Body of pancreas (tissue), 4 donors: ENCODE measurements around the gene GADD45B. TPM values are rescaled to one million over a fixed set of nuclear protein-coding genes. Genes with fewer than 3 reads are reported as not detected.
"Not testable (repeated sequence)": the region's sequence is repeated elsewhere in the genome, so short reads cannot be mapped to it uniquely, and the experiment has no call there.

Experiments used
- ATAC-seq: fragments of 150-250 bp; one replicate; pipeline ENCODE4 v1.9.1; 2016
- DNase-seq, 4 donors: peaks; one replicate each; pipeline ENCODE4 v3.0.0-alpha.2; 2019
- H3K27ac ChIP-seq, 4 donors: fragments of 200-600 bp; sonication (generic); 1 replicate in 3 of 4; 2 replicates in 1 of 4; pipeline versions ENCODE4 v1.5.1 to v1.6.1; 2016 to 2019; ENCODE audit warnings: mild to moderate bottlenecking in 1 of 4, mixed read lengths in 1 of 4, moderate library complexity in 1 of 4
- H3K27me3 ChIP-seq, 2 donors: fragments of 200-600 bp; sonication (generic); one replicate each; pipeline ENCODE4 v1.6.0; 2016; ENCODE audit warnings: mild to moderate bottlenecking in 1 of 2
- H3K36me3 ChIP-seq, 2 donors: fragments of 200-600 bp; sonication (generic); replicated peaks in 1 of 2; 2 replicates each; pipeline ENCODE4 v1.5.1; 2016; ENCODE audit warnings: low read depth in 2 of 2; ENCODE audit not compliant: insufficient read depth in 1 of 2
- H3K4me1 ChIP-seq: fragments of 200-600 bp; sonication (generic); one replicate; pipeline ENCODE4 v1.6.0; 2016
- H3K4me3 ChIP-seq, 2 donors: fragments of 200-600 bp; sonication (generic); 1 replicate in 1 of 2; 2 replicates in 1 of 2; pipeline ENCODE4 v1.5.1; 2016 to 2019
- H3K9me3 ChIP-seq, 3 donors: fragments of 200-600 bp; sonication (generic); 1 replicate in 2 of 3; 2 replicates in 1 of 3; pipeline ENCODE4 v1.5.1; 2016
- POLR2A ChIP-seq, 3 donors: fragments of 450-650 bp; IDR thresholded peaks; one replicate each; pipeline ENCODE4 v1.6.1; 2016; ENCODE audit warnings: antibody characterized with exemption in 3 of 3, mild to moderate bottlenecking in 2 of 3
- WGBS, 2 donors: methylation state at CpG; one replicate each; pipeline ENCODE4 v1.1.5; 2017; 5-methylcytosine and 5-hydroxymethylcytosine counted together
- intact Hi-C: fragments of 100-400 bp; cut with DNase I; formaldehyde crosslinking; loops from one replicate; pipeline ENCODE4 v1.15.1; 2023
- total RNA-seq, 2 donors: library from RNA; depleted of rRNA; stranded (reverse); fragments of >200 nt; gene quantifications; one replicate each; pipeline ENCODE4 v1.1.0, GENCODE V29; 2016
- TF ChIP-seq, protein P1 (sequence below), 7 experiments: fragments of 450-650 bp in 4 of 7; fragments of 200-600 bp in 3 of 7; sonication (generic) in 3 of 7; IDR thresholded peaks; one replicate each; pipeline ENCODE4 v1.5.1; 2016 to 2019; ENCODE audit warnings: antibody characterized with exemption in 7 of 7

Gene GADD45B
- total RNA-seq, 2 donors from 2014 or later: 68.0 to 84.7 TPM

DNA sequence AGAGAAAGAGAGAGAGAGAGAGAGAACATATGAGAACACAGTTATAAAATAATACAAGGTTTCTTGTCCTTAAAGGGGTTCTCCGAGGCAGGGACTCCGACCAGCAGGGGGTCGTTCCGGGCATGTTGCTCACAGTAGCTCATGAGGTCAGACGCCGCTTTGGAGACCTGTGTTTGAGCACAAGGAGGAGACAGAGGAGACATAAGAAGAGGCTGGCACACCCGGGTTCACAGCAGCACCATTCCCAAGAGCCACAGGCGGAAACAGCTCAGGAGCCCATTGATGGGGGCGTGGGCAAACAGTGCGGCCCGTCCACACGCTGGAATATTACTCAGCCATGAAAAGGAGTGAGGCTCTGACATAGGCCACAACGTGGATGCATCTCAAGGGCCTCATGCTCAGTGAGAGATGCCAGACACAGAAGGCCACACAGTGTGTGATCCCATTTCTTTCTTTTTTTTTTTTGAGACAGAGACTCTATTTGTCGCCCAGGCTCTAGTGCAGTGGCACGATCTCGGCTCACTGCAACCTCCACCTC lies 39.1 kb downstream of the GADD45B start:
- no peaks in the 10 kb centered on the region for H3K36me3 ChIP-seq
- no peak overlapping the region for H3K4me3 ChIP-seq
- no peaks in the 10 kb centered on the region for H3K9me3 ChIP-seq
- DNase-seq (no peak), ATAC-seq (no peak)
- intact Hi-C loops: no loop called here
- 90 to 92% methylated on average over 15 to 16 of the region's 16 CpGs for WGBS, 2 donors
- TF ChIP-seq POLR2A (IDR thresholded peaks at IDR 0.05): no peak
- TF ChIP-seq, protein P1, sequence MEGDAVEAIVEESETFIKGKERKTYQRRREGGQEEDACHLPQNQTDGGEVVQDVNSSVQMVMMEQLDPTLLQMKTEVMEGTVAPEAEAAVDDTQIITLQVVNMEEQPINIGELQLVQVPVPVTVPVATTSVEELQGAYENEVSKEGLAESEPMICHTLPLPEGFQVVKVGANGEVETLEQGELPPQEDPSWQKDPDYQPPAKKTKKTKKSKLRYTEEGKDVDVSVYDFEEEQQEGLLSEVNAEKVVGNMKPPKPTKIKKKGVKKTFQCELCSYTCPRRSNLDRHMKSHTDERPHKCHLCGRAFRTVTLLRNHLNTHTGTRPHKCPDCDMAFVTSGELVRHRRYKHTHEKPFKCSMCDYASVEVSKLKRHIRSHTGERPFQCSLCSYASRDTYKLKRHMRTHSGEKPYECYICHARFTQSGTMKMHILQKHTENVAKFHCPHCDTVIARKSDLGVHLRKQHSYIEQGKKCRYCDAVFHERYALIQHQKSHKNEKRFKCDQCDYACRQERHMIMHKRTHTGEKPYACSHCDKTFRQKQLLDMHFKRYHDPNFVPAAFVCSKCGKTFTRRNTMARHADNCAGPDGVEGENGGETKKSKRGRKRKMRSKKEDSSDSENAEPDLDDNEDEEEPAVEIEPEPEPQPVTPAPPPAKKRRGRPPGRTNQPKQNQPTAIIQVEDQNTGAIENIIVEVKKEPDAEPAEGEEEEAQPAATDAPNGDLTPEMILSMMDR (IDR thresholded peaks at IDR 0.05): no peak
- H3K4me1 ChIP-seq: no peaks in the 10 kb centered on the region
- H3K27me3 ChIP-seq: no peaks in the 10 kb centered on the region
- no peak overlapping the region for H3K27ac ChIP-seq

DNA sequence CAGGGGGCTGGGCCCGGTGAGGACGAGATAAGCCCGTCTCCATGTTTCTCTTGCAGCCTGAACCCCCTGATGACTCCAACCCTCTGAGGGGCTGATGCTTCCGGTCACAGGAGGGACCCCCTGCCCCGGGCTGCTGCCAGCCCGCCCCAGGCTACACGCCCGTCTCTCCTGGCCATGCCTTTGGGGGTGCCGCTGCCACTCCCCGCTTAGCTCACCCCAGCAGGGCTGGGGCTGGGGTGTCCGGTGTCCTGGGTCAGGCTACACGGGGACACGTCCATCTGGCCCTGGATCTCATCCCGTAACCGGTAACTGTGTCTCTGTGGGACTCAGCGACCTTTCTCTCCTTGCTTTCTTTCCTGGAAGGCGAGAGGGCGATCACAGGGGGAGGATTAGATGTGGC lies 40.8 kb downstream of the GADD45B start:
- DNase-seq (no peak), ATAC-seq (no peak)
- H3K4me3 ChIP-seq: no peak overlapping the region
- intact Hi-C loops: no loop called here
- no peak overlapping the region for H3K27ac ChIP-seq
- H3K9me3 ChIP-seq: no peaks in the 10 kb centered on the region
- H3K4me1 ChIP-seq: no peaks in the 10 kb centered on the region
- 92 to 96% methylated on average over 6 to 17 of the region's 18 CpGs for WGBS, 2 donors
- TF ChIP-seq, protein P1 (IDR thresholded peaks at IDR 0.05): no peak
- no peak for TF ChIP-seq POLR2A (IDR thresholded peaks at IDR 0.05)
- no peaks in the 10 kb centered on the region for H3K27me3 ChIP-seq
- no peaks in the 10 kb centered on the region for H3K36me3 ChIP-seq

DNA sequence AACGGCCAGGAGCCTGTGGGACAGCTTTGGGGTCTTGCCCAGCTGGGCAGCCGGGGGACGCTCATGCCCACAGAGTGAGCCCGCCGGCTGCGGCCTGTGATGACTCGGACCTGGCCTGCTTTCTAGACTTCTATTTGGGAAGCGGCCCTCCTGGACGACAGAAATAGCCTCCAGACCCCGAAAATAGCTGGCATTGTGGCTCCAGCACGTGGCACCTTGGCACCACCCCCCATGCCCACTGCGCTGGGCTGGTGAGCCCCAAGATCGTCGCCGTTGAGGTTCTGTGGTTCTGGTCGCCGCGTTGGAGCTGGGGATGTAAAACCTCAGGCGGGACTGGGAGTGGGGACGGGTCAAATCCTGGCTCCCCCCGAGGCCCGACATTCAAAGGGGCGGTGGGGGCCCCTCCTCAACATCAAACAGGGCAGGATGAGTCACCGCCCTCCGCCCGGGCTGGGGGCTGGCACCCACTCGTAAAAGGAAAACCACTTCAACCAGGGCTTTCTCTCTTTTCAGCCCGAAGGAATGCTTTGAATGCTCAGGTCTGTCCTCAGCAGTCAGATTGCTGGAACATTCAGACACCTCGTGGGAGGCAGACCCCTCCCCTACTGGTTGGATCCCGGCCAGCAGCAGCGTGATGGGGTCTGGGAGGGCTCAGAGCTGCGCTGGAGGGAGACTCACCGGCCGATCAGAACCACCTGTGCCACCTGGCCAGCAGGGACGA lies 42.1 kb downstream of the GADD45B start:
- TF ChIP-seq, protein P1 (IDR thresholded peaks at IDR 0.05): no peak
- no peak for TF ChIP-seq POLR2A (IDR thresholded peaks at IDR 0.05)
- 78 to 96% methylated on average over 14 to 29 of the region's 35 CpGs for WGBS, 2 donors
- H3K4me3 ChIP-seq: no peak overlapping the region
- DNase-seq: no peak
- H3K36me3 ChIP-seq: no peaks in the 10 kb centered on the region
- no peak for ATAC-seq
- H3K4me1 ChIP-seq: no peaks in the 10 kb centered on the region
- no peaks in the 10 kb centered on the region for H3K9me3 ChIP-seq
- H3K27ac ChIP-seq: no peak overlapping the region
- intact Hi-C loops: no loop called here
- H3K27me3 ChIP-seq: no peaks in the 10 kb centered on the region

DNA sequence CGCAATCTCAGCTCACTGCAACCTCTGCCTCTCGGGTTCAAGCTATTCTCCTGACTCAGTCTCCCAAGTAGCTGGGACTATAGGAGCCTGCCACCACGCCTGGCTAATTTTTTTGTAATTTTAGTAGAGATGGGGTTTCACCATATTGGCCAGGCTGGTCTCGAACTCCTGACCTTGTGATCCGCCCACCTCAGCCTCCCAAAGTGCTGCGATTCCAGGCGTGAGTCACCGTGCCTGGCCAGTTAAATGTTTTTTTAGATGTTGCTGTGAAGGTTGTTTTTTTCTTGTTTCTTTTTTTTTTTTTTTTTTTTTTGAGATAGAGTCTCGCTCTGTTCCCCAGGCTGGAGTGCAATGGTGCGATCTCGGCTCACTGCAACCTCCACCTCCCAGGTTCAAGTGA lies 42.9 kb downstream of the GADD45B start:
- WGBS, 2 donors: 95% methylated on average over 11 of the region's 11 CpGs
- H3K27ac ChIP-seq, DNase-seq, intact Hi-C loops, H3K4me1 ChIP-seq, H3K9me3 ChIP-seq, ATAC-seq, H3K36me3 ChIP-seq, H3K4me3 ChIP-seq, H3K27me3 ChIP-seq: not testable (repeated sequence)

- ATAC-seq: no peak
- H3K27ac ChIP-seq: no peak overlapping the region
- H3K4me1 ChIP-seq: no peaks in the 10 kb centered on the region
- TF ChIP-seq, protein P1 (IDR thresholded peaks at IDR 0.05): no peak
- TF ChIP-seq POLR2A (IDR thresholded peaks at IDR 0.05): no peak
- intact Hi-C loops: no loop called here
- 88 to 99% methylated on average over 6 of the region's 6 CpGs for WGBS, 2 donors
- no peak overlapping the region for H3K4me3 ChIP-seq
- H3K27me3 ChIP-seq: no peaks in the 10 kb centered on the region
- no peak for DNase-seq
- H3K9me3 ChIP-seq: no peaks in the 10 kb centered on the region
- H3K36me3 ChIP-seq: no peaks in the 10 kb centered on the region
Measured at GRCh38 chr19:2519482-2519881, 43.6 kb downstream of the GADD45B start.
